ENCODE results near the gene GPC3.

The GPC3 gene

GRCh38 chrX:133881007-133881406, 104.4 kb downstream of the GPC3 start:
- no peak for DNase-seq

GRCh38 chrX:133880032-133880443, 105.4 kb downstream of the GPC3 start:
- DNase-seq: no peak

- no peak for DNase-seq
Observed at GRCh38 chrX:133878710-133879109, 106.7 kb downstream of the GPC3 start.

GRCh38 chrX:133876646-133877045, 108.7 kb downstream of the GPC3 start:
- DNase-seq: no peak

- DNase-seq: no peak
Observed at GRCh38 chrX:133869270-133869669, 116.1 kb downstream of the GPC3 start.

GRCh38 chrX:133868682-133869081, 116.7 kb downstream of the GPC3 start:
- DNase-seq: no peak

GRCh38 chrX:133868250-133868649, 117.1 kb downstream of the GPC3 start:
- DNase-seq: no peak

- no peak for DNase-seq
Observed at GRCh38 chrX:133865761-133866471, 119.5 kb downstream of the GPC3 start.

GRCh38 chrX:133864236-133864635, 121.2 kb downstream of the GPC3 start:
- DNase-seq: no peak

- no peak for DNase-seq
Observed at GRCh38 chrX:133859860-133860259, 125.5 kb downstream of the GPC3 start.

GRCh38 chrX:133859336-133859735, 126.1 kb downstream of the GPC3 start:
- DNase-seq: no peak

- no peak for DNase-seq
Observed at GRCh38 chrX:133857640-133858269, 127.6 kb downstream of the GPC3 start.

GRCh38 chrX:133856819-133857218, 128.6 kb downstream of the GPC3 start:
- DNase-seq: no peak

- DNase-seq: no peak
Observed at GRCh38 chrX:133854290-133854689, 131.1 kb downstream of the GPC3 start.

- DNase-seq: no peak
Observed at GRCh38 chrX:133852837-133853356, 132.5 kb downstream of the GPC3 start.

GRCh38 chrX:133852401-133852800, 133.0 kb downstream of the GPC3 start:
- DNase-seq: no peak

GRCh38 chrX:133850399-133850798, 135.0 kb downstream of the GPC3 start:
- no peak for DNase-seq

GRCh38 chrX:133849676-133850075, 135.7 kb downstream of the GPC3 start:
- DNase-seq: no peak

GRCh38 chrX:133847340-133847994, 137.9 kb downstream of the GPC3 start:
- no peak for DNase-seq

- no peak for DNase-seq
Observed at GRCh38 chrX:133846311-133846710, 139.1 kb downstream of the GPC3 start.

- DNase-seq: no peak
Observed at GRCh38 chrX:133840415-133840814, 145.0 kb downstream of the GPC3 start.

GRCh38 chrX:133838761-133839676, 146.4 kb downstream of the GPC3 start:
- DNase-seq: peak; percentile 37

GRCh38 chrX:133837091-133837490, 148.3 kb downstream of the GPC3 start:
- DNase-seq: no peak
